HCT116 (cell line): ENCODE results near the gene CXXC1. TPM values are rescaled to one million over a fixed set of nuclear protein-coding genes. Genes with fewer than 3 reads are reported as not detected.

Experiments
- ATAC-seq: fragments of 200-7000 bp; cut with Tn5 transposase; 2 replicates; pipeline ENCODE4 v1.9.1; 2020; ENCODE audit warnings: mild to moderate bottlenecking, moderate library complexity
- BruUV-seq: library from RNA; stranded (reverse); fragments of 400-500 nt; replicated peaks from 2 replicates; lab custom pipeline; 2021; lab: Mats Ljungman, UMichigan
- CTCF ChIA-PET: fragments of 300-600 bp; sonication (Branson Sonifier 250); formaldehyde crosslinking; loops from one replicate; lab custom pipeline; 2021; ENCODE audit warnings: antibody characterized with exemption; lab: Charles Lee
- POLR2A ChIA-PET: fragments of 300-600, 350-600 bp; sonication (Branson Sonifier 250); formaldehyde crosslinking; loops from one replicate; lab custom pipeline; 2021; ENCODE audit warnings: antibody characterized with exemption; lab: Charles Lee
- RAD21 ChIA-PET, 2 experiments: fragments of 300-600 bp; sonication (Branson Sonifier 250); formaldehyde crosslinking; loops; one replicate each; lab custom pipeline; 2023; ENCODE audit warnings: low total read pairs in 2 of 2; ENCODE audit not compliant: uncharacterized antibody in 2 of 2, unreplicated experiment in 2 of 2, low non-redundant PET in 1 of 2; lab: Charles Lee
- DNase-seq: peaks from one replicate; pipeline ENCODE4 v3.0.0-alpha.2; 2010; ENCODE audit warnings: low read depth, low spot score
- H2AFZ ChIP-seq: fragments of 200-600 bp; shearing (Covaris generic), sonication (generic); 2 replicates; pipeline ENCODE4 v1.6.1; 2017; ENCODE audit warnings: low read depth, mixed run types, mixed read lengths, antibody characterized with exemption, low read length; ENCODE audit not compliant: poor library complexity, severe bottlenecking
- H3K27ac ChIP-seq: 2 replicates; pipeline ENCODE4 v1.5.1; 2012; ENCODE audit warnings: low read depth, low read length
- H3K27me3 ChIP-seq: fragments of 200-600 bp; sonication (generic); 2 replicates; pipeline ENCODE4 v1.6.1; 2016; ENCODE audit warnings: mixed run types, low read length, mixed read lengths; ENCODE audit not compliant: insufficient read depth
- H3K36me3 ChIP-seq, 2 experiments: fragments of 200-500 bp in 1 of 2; fragments of 200-600 bp in 1 of 2; sonication (Bioruptor generic) in 1 of 2; sonication (generic) in 1 of 2; 2 replicates each; pipeline versions ENCODE4 v1.5.1 to v1.6.1; 2014 to 2016; ENCODE audit warnings: low read length in 2 of 2, inconsistent platforms in 1 of 2, mixed read lengths in 1 of 2, mixed run types in 1 of 2; ENCODE audit not compliant: insufficient read depth in 2 of 2, control insufficient read depth in 1 of 2
- H3K4me1 ChIP-seq, 2 experiments: fragments of 200-600 bp in 1 of 2; sonication (generic) in 1 of 2; 2 replicates each; pipeline versions ENCODE4 v1.5.1 to v1.6.1; 2012 to 2017; ENCODE audit warnings: low read length in 2 of 2, inconsistent platforms in 1 of 2, mild to moderate bottlenecking in 1 of 2, mixed read lengths in 1 of 2, mixed run types in 1 of 2, moderate library complexity in 1 of 2; ENCODE audit not compliant: insufficient read depth in 2 of 2, control insufficient read depth in 1 of 2
- H3K4me2 ChIP-seq: fragments of 200-600 bp; sonication (generic); 2 replicates; pipeline ENCODE4 v1.6.1; 2017; ENCODE audit warnings: mixed run types, low read length, mixed read lengths
- H3K4me3 ChIP-seq, 2 experiments: fragments of 200-600 bp in 1 of 2; sonication (generic) in 1 of 2; replicated peaks in 1 of 2; 2 replicates each; pipeline ENCODE4 v1.5.1; 2011 to 2016; ENCODE audit warnings: low read length in 2 of 2, control low read depth in 1 of 2, low read depth in 1 of 2, mild to moderate bottlenecking in 1 of 2, mixed read lengths in 1 of 2, mixed run types in 1 of 2
- H3K79me2 ChIP-seq: fragments of 200-600 bp; sonication (generic); 2 replicates; pipeline ENCODE4 v1.6.1; 2017; ENCODE audit warnings: mild to moderate bottlenecking, mixed run types, low read length, moderate library complexity, mixed read lengths; ENCODE audit not compliant: insufficient read depth
- H3K9ac ChIP-seq: fragments of 200-600 bp; sonication (generic); 2 replicates; pipeline ENCODE4 v1.6.1; 2016; ENCODE audit warnings: low read length, mixed read lengths
- H3K9me2 ChIP-seq: fragments of 200-600 bp; sonication (generic), shearing (Covaris generic); 2 replicates; pipeline ENCODE4 v1.6.1; 2017; ENCODE audit warnings: mixed run types, mild to moderate bottlenecking, moderate library complexity; ENCODE audit not compliant: insufficient read depth
- H3K9me3 ChIP-seq, 2 experiments: fragments of 200-500 bp in 1 of 2; fragments of 200-600 bp in 1 of 2; sonication (Bioruptor generic) in 1 of 2; sonication (generic) in 1 of 2; 2 replicates each; pipeline ENCODE4 v1.6.1; 2014 to 2017; ENCODE audit warnings: low read length in 2 of 2, mixed read lengths in 2 of 2, inconsistent platforms in 1 of 2, low read depth in 1 of 2, mild to moderate bottlenecking in 1 of 2, mixed run types in 1 of 2, moderate library complexity in 1 of 2; ENCODE audit not compliant: control insufficient read depth in 1 of 2, insufficient read depth in 1 of 2
- H4K20me1 ChIP-seq: fragments of 200-600 bp; sonication (generic), shearing (Covaris generic); 2 replicates; pipeline ENCODE4 v1.6.1; 2017; ENCODE audit warnings: mixed run types, mild to moderate bottlenecking, moderate library complexity; ENCODE audit not compliant: insufficient read depth
- ATF3 ChIP-seq: IDR thresholded peaks from 2 replicates; pipeline ENCODE4 v1.6.1; 2012
- ELF1 ChIP-seq: IDR thresholded peaks from 2 replicates; pipeline ENCODE4 v1.6.1; 2012; ENCODE audit warnings: low read depth, borderline replicate concordance
- EZH2 ChIP-seq: fragments of 200-600 bp; sonication (generic); IDR thresholded peaks from 2 replicates; pipeline ENCODE4 v1.6.1; 2017; ENCODE audit warnings: antibody characterized with exemption, mixed run types
- POLR2A ChIP-seq: IDR thresholded peaks from 2 replicates; pipeline ENCODE4 v1.7.0; 2011; ENCODE audit warnings: borderline replicate concordance; ENCODE audit not compliant: insufficient read depth, insufficient read length; ENCODE audit errors: extremely low read depth
- SRF ChIP-seq: IDR thresholded peaks from 2 replicates; pipeline ENCODE4 v1.6.1; 2012; ENCODE audit warnings: low read depth
- ZFX ChIP-seq: fragments of 450-650 bp; IDR thresholded peaks from 2 replicates; pipeline ENCODE4 v1.6.1; 2017
- intact Hi-C: fragments of 100-400 bp; cut with micrococcal nuclease; formaldehyde crosslinking; loops from 2 replicates; pipeline ENCODE4 v1.10.0; 2022
- total RNA-seq: library from RNA; stranded (reverse); gene quantifications from one replicate; pipeline ENCODE4 v1.2.1, GENCODE V29; 2021; ENCODE audit not compliant: unreplicated experiment

Gene CXXC1
- total RNA-seq, 1 experiment from 2014 or later, result 101 TPM

- no peak for TF ChIP-seq EZH2
These were observed 12.3 kb upstream of the CXXC1 start (continued) for GRCh38 chr18:50299626-50300388.

GRCh38 chr18:50298443-50299284, 11.2 kb upstream of the CXXC1 start:
- Histone ChIP-seq H3K27me3 (no peaks in the 10 kb centered on the region), H3K4me3 (no peak overlapping the region), H3K79me2 (no peaks in the 10 kb centered on the region), H3K4me1 (no peaks in the 10 kb centered on the region), H3K9ac (no peak overlapping the region), H3K9me3 (no peaks in the 10 kb centered on the region; a peak in 1 of 4 replicates), H2AFZ (no peak overlapping the region)
- DNase-seq, result no peak
- intact Hi-C loops, result no loop called here
- POLR2A ChIA-PET, result no interaction called here
- TF ChIP-seq EZH2 (no peak), POLR2A (no peak), ZFX (no peak), ATF3 (no peak), ELF1 (no peak), SRF (no peak)
- TF ChIP-seq, all 23 proteins: peak for 0
- BruUV-seq, result no TSS peak
- Histone ChIP-seq H4K20me1 (no peaks in the 10 kb centered on the region), H3K4me2 (no peak overlapping the region), H3K36me3 (no peaks in the 10 kb centered on the region), H3K9me2 (no peaks in the 10 kb centered on the region), H3K27ac (no peak overlapping the region)
- ChIA-PET RAD21 (no interaction called here), CTCF (no interaction called here)
- no peak for ATAC-seq
